ENCODE results near the gene PSAPL1.

PSAPL1 gene

GRCh38 chr4:7416745-7417432 lies 17.8 kb downstream of the PSAPL1 start:
- DNase-seq, result no peak

- DNase-seq, result no peak
Observed at GRCh38 chr4:7415927-7416686, 18.6 kb downstream of the PSAPL1 start.

GRCh38 chr4:7414736-7415510 lies 19.8 kb downstream of the PSAPL1 start:
- no peak for DNase-seq

- no peak for DNase-seq
Observed at GRCh38 chr4:7414046-7414445, 20.7 kb downstream of the PSAPL1 start.

GRCh38 chr4:7412554-7412912 lies 22.2 kb downstream of the PSAPL1 start:
- no peak for DNase-seq

GRCh38 chr4:7411896-7412553 lies 22.7 kb downstream of the PSAPL1 start:
- no peak for DNase-seq

- no peak for DNase-seq
Observed at GRCh38 chr4:7411491-7411890, 23.2 kb downstream of the PSAPL1 start.

- no peak for DNase-seq
Observed at GRCh38 chr4:7410446-7410845, 24.3 kb downstream of the PSAPL1 start.

- no peak for DNase-seq
Observed at GRCh38 chr4:7408166-7408565, 26.6 kb downstream of the PSAPL1 start.

- no peak for DNase-seq
Observed at GRCh38 chr4:7403001-7403400, 31.7 kb downstream of the PSAPL1 start.

GRCh38 chr4:7402526-7402925 lies 32.2 kb downstream of the PSAPL1 start:
- DNase-seq, result no peak

GRCh38 chr4:7400671-7401298 lies 33.9 kb downstream of the PSAPL1 start:
- DNase-seq, result no peak

GRCh38 chr4:7399440-7400234 lies 35.1 kb downstream of the PSAPL1 start:
- no peak for DNase-seq

- no peak for DNase-seq
Observed at GRCh38 chr4:7398788-7399439, 35.8 kb downstream of the PSAPL1 start.

GRCh38 chr4:7398104-7398423 lies 36.7 kb downstream of the PSAPL1 start:
- DNase-seq, result no peak

GRCh38 chr4:7397206-7398103 lies 37.3 kb downstream of the PSAPL1 start:
- no peak for DNase-seq

- DNase-seq, result no peak
Observed at GRCh38 chr4:7396186-7396910, 38.4 kb downstream of the PSAPL1 start.

GRCh38 chr4:7395645-7396044 lies 39.1 kb downstream of the PSAPL1 start:
- no peak for DNase-seq

- no peak for DNase-seq
Observed at GRCh38 chr4:7394681-7395451, 39.9 kb downstream of the PSAPL1 start.
